ENCODE results near the gene CRIP2.

Gene CRIP2

GRCh38 chr14:105453847-105454246 is 20.8 kb upstream of the CRIP2 start:
- Histone ChIP-seq H3K27me3 (no peaks in the 10 kb centered on the region), H3K27ac (no peak overlapping the region), H3K9me3 (no peaks in the 10 kb centered on the region), H3K36me3 (peaks cover 20 to 92% (median 70%) of the 10 kb centered on the region in 3 donors), H3K4me3 (no peak overlapping the region), H3K4me1 (peaks cover 0 to 5% (median 3%) of the 10 kb centered on the region in 4 donors)
- DNase-seq: no peak
- intact Hi-C loops (cut with DNase I; ENCODE audit: low total_unique reads): no loop called here
- TF ChIP-seq CTCF (IDR thresholded peaks at IDR 0.05): no peak

- no peaks in the 10 kb centered on the region for H3K9me3 ChIP-seq
- DNase-seq: no peak
- H3K4me3 ChIP-seq: no peak overlapping the region
- H3K4me1 ChIP-seq: no peaks in the 10 kb centered on the region
- no peak for TF ChIP-seq CTCF (IDR thresholded peaks at IDR 0.05)
- intact Hi-C loops (cut with DNase I; ENCODE audit: low total_unique reads): no loop called here
- H3K27me3 ChIP-seq: no peaks in the 10 kb centered on the region
- H3K36me3 ChIP-seq: peaks cover 20 to 84% (median 67%) of the 10 kb centered on the region in 3 donors
- H3K27ac ChIP-seq: no peak overlapping the region
Observed at GRCh38 chr14:105455086-105455640, 19.5 kb upstream of the CRIP2 start.

- H3K9me3 ChIP-seq: no peaks in the 10 kb centered on the region
- no peaks in the 10 kb centered on the region for H3K4me1 ChIP-seq
- H3K36me3 ChIP-seq: peaks cover 29 to 84% (median 67%) of the 10 kb centered on the region in 3 donors
- no peaks in the 10 kb centered on the region for H3K27me3 ChIP-seq
- H3K27ac ChIP-seq: no peak overlapping the region
- H3K4me3 ChIP-seq: no peak overlapping the region
- intact Hi-C loops (cut with DNase I; ENCODE audit: low total_unique reads): loop anchor here (2.0 kb wide), 1 partner anchor 67 kb away; no protein-coding TSS in a partner anchor
- no peak for DNase-seq
- no peak for TF ChIP-seq CTCF (IDR thresholded peaks at IDR 0.05)
Observed at GRCh38 chr14:105455766-105456660, 18.6 kb upstream of the CRIP2 start.

GRCh38 chr14:105456736-105457617 is 17.6 kb upstream of the CRIP2 start:
- DNase-seq: no peak
- intact Hi-C loops (cut with DNase I; ENCODE audit: low total_unique reads): loop anchor here (2.0 kb wide), 1 partner anchor 66 kb away; no protein-coding TSS in a partner anchor
- no peaks in the 10 kb centered on the region for H3K27me3 ChIP-seq
- H3K27ac ChIP-seq: no peak overlapping the region
- H3K4me3 ChIP-seq: no peak overlapping the region
- no peaks in the 10 kb centered on the region for H3K4me1 ChIP-seq
- TF ChIP-seq CTCF (IDR thresholded peaks at IDR 0.05): no peak
- H3K9me3 ChIP-seq: no peaks in the 10 kb centered on the region
- peaks cover 34 to 87% (median 71%) of the 10 kb centered on the region in 3 donors for H3K36me3 ChIP-seq

GRCh38 chr14:105458010-105458409 is 16.6 kb upstream of the CRIP2 start:
- intact Hi-C loops (cut with DNase I; ENCODE audit: low total_unique reads): no loop called here
- H3K4me1 ChIP-seq: no peaks in the 10 kb centered on the region
- no peak overlapping the region for H3K27ac ChIP-seq
- no peak for TF ChIP-seq CTCF (IDR thresholded peaks at IDR 0.05)
- peaks cover 34 to 87% (median 80%) of the 10 kb centered on the region in 3 donors for H3K36me3 ChIP-seq
- no peaks in the 10 kb centered on the region for H3K27me3 ChIP-seq
- DNase-seq: no peak
- H3K4me3 ChIP-seq: no peak overlapping the region
- H3K9me3 ChIP-seq: no peaks in the 10 kb centered on the region

Data from tibial artery (tissue), 4 donors.